ENCODE measurements around the gene EPHA1. TPM values are rescaled to one million over a fixed set of nuclear protein-coding genes. Genes with fewer than 3 reads are reported as not detected.

The EPHA1 gene
- total and polyA plus RNA-seq, 8 donors = 4.7 to 31.9 (median 10.0) TPM

DNA sequence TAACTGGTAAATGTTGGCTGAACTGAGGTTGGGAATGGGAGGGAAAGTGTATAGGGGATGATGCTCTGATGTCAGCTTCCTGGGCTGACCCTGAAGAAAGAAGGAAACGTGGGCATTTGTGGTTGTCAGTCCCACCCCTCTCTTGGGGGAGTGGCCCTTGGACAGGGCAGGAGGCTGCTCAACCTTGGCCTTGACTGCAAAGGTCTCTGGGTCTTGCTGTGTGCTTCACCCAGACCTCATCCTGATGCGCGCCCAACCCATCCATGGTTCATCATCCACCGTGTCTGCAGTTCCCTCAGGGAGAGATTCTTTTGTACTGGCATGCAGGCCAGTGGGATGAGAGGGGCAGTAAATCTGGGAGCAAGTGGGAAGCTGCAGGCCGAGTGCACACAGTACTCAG lies 32.3 kb downstream of the EPHA1 start:
- no peak for DNase-seq
- TF ChIP-seq EP300 (IDR thresholded peaks at IDR 0.05) (no peak), POLR2A (IDR thresholded peaks at IDR 0.05) (no peak), POLR2AphosphoS5 (IDR thresholded peaks at IDR 0.05) (no peak)
- TF ChIP-seq, protein P1, sequence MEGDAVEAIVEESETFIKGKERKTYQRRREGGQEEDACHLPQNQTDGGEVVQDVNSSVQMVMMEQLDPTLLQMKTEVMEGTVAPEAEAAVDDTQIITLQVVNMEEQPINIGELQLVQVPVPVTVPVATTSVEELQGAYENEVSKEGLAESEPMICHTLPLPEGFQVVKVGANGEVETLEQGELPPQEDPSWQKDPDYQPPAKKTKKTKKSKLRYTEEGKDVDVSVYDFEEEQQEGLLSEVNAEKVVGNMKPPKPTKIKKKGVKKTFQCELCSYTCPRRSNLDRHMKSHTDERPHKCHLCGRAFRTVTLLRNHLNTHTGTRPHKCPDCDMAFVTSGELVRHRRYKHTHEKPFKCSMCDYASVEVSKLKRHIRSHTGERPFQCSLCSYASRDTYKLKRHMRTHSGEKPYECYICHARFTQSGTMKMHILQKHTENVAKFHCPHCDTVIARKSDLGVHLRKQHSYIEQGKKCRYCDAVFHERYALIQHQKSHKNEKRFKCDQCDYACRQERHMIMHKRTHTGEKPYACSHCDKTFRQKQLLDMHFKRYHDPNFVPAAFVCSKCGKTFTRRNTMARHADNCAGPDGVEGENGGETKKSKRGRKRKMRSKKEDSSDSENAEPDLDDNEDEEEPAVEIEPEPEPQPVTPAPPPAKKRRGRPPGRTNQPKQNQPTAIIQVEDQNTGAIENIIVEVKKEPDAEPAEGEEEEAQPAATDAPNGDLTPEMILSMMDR (IDR thresholded peaks at IDR 0.05) = no peak
- H3K4me3 ChIP-seq = no peak overlapping the region
- H3K27ac ChIP-seq = peak overlapping the region in 2 of 5 donors; percentile 65 to 69
- no peaks in the 10 kb centered on the region for H3K9me3 ChIP-seq
- no peaks in the 10 kb centered on the region for H3K27me3 ChIP-seq
- H3K4me1 ChIP-seq = peaks cover 0 to 61% (median 16%) of the 10 kb centered on the region in 4 donors
- 66 to 76% (median 74%) methylated on average over 5 of the region's 5 CpGs for WGBS, 5 donors
- intact Hi-C loops (cut with DNase I; ENCODE audit: low total_unique reads) = loop anchor here (5.0 kb wide), 1 partner anchor 36 kb away; no protein-coding TSS in a partner anchor
- H3K36me3 ChIP-seq = no peaks in the 10 kb centered on the region

DNA sequence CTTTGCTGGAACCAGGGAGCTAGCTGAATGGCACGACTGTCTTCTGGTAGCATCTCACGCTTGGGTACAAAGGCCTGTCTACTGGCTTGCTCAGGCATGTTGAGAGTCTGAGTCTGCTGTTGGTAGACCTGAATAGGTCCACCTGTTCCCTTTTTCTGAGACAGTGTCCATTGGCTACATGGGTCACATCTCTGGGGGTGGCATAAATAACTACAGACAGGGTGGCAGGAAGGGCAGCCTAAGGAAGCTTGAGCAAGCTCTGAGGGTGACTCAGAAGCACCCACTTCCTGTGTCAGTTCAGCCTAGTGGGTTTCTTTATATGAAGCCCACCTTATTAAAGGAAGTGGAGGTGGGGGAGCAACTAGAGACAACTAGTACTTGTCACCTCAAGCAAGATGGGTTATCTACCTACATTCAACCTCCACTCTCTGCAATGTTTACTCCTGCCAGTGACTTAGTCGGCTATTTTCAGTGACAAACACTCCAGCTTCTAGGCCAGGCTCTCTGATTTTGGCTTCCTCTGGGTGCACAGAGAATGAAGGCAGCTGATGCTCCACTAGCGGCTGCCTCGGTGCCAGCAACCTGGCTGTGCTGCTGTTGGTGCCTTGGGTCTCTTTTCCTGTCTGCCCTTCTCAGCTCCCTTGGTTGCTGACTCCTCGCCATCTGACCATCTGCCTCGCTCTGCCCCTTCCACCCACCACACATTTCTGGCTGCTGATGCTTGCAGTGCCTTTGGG lies 33.2 kb downstream of the EPHA1 start:
- Histone ChIP-seq H3K27ac (peak overlapping the region; percentile 31 to 69 (median 58)), H3K9me3 (no peaks in the 10 kb centered on the region), H3K36me3 (no peaks in the 10 kb centered on the region), H3K27me3 (no peaks in the 10 kb centered on the region), H3K4me1 (peaks cover 0 to 61% (median 16%) of the 10 kb centered on the region in 4 donors), H3K4me3 (no peak overlapping the region)
- TF ChIP-seq, protein P1 (IDR thresholded peaks at IDR 0.05) = no peak
- no peak for TF ChIP-seq POLR2A (IDR thresholded peaks at IDR 0.05)
- TF ChIP-seq POLR2AphosphoS5 (IDR thresholded peaks at IDR 0.05) = no peak
- no peak for TF ChIP-seq EP300 (IDR thresholded peaks at IDR 0.05)
- intact Hi-C loops (cut with DNase I; ENCODE audit: low total_unique reads) = loop anchor here (5.0 kb wide), 1 partner anchor 37 kb away; no protein-coding TSS in a partner anchor
- DNase-seq = no peak
- WGBS, 5 donors = 59 to 75% (median 71%) methylated on average over 7 of the region's 7 CpGs

DNA sequence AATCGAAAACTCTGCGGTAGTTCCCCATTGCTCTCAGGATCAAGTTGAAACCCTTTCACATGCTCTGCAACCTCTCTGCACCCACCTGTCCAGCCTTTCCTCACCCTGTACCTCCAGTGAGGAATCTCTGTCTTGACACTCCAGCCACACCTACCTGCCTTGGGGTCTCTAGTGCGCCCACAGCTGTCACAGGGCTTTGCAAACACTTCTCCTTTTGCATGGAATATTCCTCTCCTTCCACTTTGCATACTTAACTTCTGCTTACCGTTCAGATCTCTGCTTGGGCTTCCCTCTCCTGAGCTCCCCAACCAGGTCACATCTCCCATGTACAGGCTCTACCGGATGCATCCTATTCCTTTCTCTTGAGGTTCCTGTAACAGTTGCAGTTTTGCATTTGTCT lies 34.1 kb downstream of the EPHA1 start:
- no peaks in the 10 kb centered on the region for H3K9me3 ChIP-seq
- H3K36me3 ChIP-seq = no peaks in the 10 kb centered on the region
- H3K27ac ChIP-seq = peak overlapping the region in 1 of 5 donors; percentile 65
- no peak for TF ChIP-seq POLR2A (IDR thresholded peaks at IDR 0.05)
- TF ChIP-seq, protein P1 (IDR thresholded peaks at IDR 0.05) = no peak
- TF ChIP-seq EP300 (IDR thresholded peaks at IDR 0.05) = no peak
- TF ChIP-seq POLR2AphosphoS5 (IDR thresholded peaks at IDR 0.05) = no peak
- DNase-seq = no peak
- H3K4me3 ChIP-seq = no peak overlapping the region
- intact Hi-C loops (cut with DNase I; ENCODE audit: low total_unique reads) = no loop called here
- H3K27me3 ChIP-seq = no peaks in the 10 kb centered on the region
- H3K4me1 ChIP-seq = peaks cover 0 to 56% (median 12%) of the 10 kb centered on the region in 4 donors
- WGBS, 5 donors = 80 to 90% (median 86%) methylated on average over 5 of the region's 5 CpGs

DNA sequence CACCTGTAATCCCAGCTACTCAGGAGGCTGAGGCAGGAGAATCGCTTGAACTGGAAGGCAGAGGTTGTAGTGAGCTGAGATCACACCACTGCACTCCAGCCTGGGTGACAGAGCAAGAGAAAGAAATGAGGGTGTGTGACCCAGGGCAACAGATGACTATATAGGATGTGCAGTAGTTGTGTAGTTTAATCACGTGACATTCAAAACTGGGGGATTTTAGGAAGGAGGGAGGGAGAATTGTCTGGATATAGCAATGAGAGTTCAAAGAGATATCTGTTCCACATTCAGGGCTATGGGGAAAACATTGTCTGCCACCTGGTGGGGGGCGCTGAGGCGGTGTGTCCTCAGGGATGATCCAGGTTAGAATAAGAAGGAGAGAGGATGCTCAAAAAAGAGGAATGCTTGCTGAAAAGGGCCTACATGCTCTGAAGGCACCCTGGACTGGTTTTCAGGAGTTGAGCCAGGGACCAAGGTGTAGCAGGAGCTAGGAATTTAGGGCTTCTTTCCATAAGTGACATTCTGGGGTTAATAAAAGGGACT lies 35.3 kb downstream of the EPHA1 start:
- Histone ChIP-seq H3K4me1 (peaks cover 0 to 44% (median 5%) of the 10 kb centered on the region in 4 donors), H3K27me3 (no peaks in the 10 kb centered on the region), H3K9me3 (no peaks in the 10 kb centered on the region), H3K4me3 (no peak overlapping the region), H3K36me3 (no peaks in the 10 kb centered on the region), H3K27ac (no peak overlapping the region)
- 82 to 91% (median 86%) methylated on average over 4 of the region's 4 CpGs for WGBS, 5 donors
- TF ChIP-seq, protein P1 (IDR thresholded peaks at IDR 0.05) = no peak
- TF ChIP-seq POLR2A (IDR thresholded peaks at IDR 0.05) (no peak), EP300 (IDR thresholded peaks at IDR 0.05) (no peak), POLR2AphosphoS5 (IDR thresholded peaks at IDR 0.05) (no peak)
- intact Hi-C loops (cut with DNase I; ENCODE audit: low total_unique reads) = no loop called here
- no peak for DNase-seq
